OCI-LY7 (cell line): Measurements from ENCODE around the gene WWTR1. TPM values are rescaled to one million over a fixed set of nuclear protein-coding genes. Genes with fewer than 3 reads are reported as not detected.

Source experiments
- BruUV-seq: library from RNA; stranded (reverse); fragments of 400-500 nt; replicated peaks from 2 replicates; lab custom pipeline; 2021; lab: Mats Ljungman, UMichigan
- CTCF ChIA-PET: fragments of 300-600 bp; sonication (Branson Sonifier 250); formaldehyde crosslinking; loops from one replicate; lab custom pipeline; 2022; ENCODE audit warnings: antibody characterized with exemption; ENCODE audit not compliant: unreplicated experiment; lab: Charles Lee
- POLR2A ChIA-PET: fragments of 300-600 bp; sonication (Branson Sonifier 250); formaldehyde crosslinking; loops from one replicate; lab custom pipeline; 2022; ENCODE audit warnings: antibody characterized with exemption; lab: Charles Lee
- DNase-seq: peaks from one replicate; pipeline ENCODE4 v3.0.0-alpha.2; 2015; ENCODE audit warnings: low spot score
- H2AFZ ChIP-seq: fragments of 200-600 bp; sonication (generic), shearing (Covaris generic); 2 replicates; pipeline ENCODE4 v1.6.1; 2014; ENCODE audit warnings: mild to moderate bottlenecking, antibody characterized with exemption, low read length, moderate library complexity
- H3K27ac ChIP-seq: fragments of 200-600 bp; sonication (generic); 2 replicates; pipeline ENCODE4 v1.5.1; 2014; ENCODE audit warnings: mixed run types, low read depth, mild to moderate bottlenecking, moderate library complexity, low read length, inconsistent platforms; ENCODE audit not compliant: poor library complexity, severe bottlenecking
- H3K36me3 ChIP-seq: fragments of 200-600 bp; sonication (generic); 2 replicates; pipeline ENCODE4 v1.6.1; 2014; ENCODE audit warnings: mild to moderate bottlenecking, antibody characterized with exemption, low read length, moderate library complexity, mixed read lengths; ENCODE audit not compliant: insufficient read depth
- H3K4me1 ChIP-seq: fragments of 200-600 bp; sonication (generic); 2 replicates; pipeline ENCODE4 v1.5.1; 2014; ENCODE audit warnings: mild to moderate bottlenecking, low read length; ENCODE audit not compliant: insufficient read depth, poor library complexity, severe bottlenecking
- H3K4me2 ChIP-seq: fragments of 200-600 bp; sonication (generic); 2 replicates; pipeline ENCODE4 v1.6.1; 2014; ENCODE audit warnings: mild to moderate bottlenecking, low read length
- H3K4me3 ChIP-seq: fragments of 200-600 bp; sonication (generic); 2 replicates; pipeline ENCODE4 v1.5.1; 2014; ENCODE audit warnings: mild to moderate bottlenecking, low read depth, low read length; ENCODE audit not compliant: poor library complexity, severe bottlenecking
- H3K79me2 ChIP-seq: fragments of 200-600 bp; sonication (generic); 2 replicates; pipeline ENCODE4 v1.6.1; 2016; ENCODE audit warnings: low read depth, mild to moderate bottlenecking, low read length, moderate library complexity, mixed read lengths; ENCODE audit not compliant: insufficient read depth
- H3K9me2 ChIP-seq: fragments of 200-600 bp; sonication (generic); 2 replicates; pipeline ENCODE4 v1.6.1; 2016; ENCODE audit warnings: mild to moderate bottlenecking, low read length, mixed read lengths; ENCODE audit not compliant: insufficient read depth
- H3K9me3 ChIP-seq: fragments of 200-600 bp; sonication (generic); 2 replicates; pipeline ENCODE4 v1.6.1; 2014; ENCODE audit warnings: mild to moderate bottlenecking, mixed run types, low read length, mixed read lengths
- H4K20me1 ChIP-seq: fragments of 200-600 bp; sonication (generic); 2 replicates; pipeline ENCODE4 v1.6.1; 2014; ENCODE audit warnings: mild to moderate bottlenecking, antibody characterized with exemption, low read length, moderate library complexity, mixed read lengths; ENCODE audit not compliant: insufficient read depth
- EZH2phosphoT487 ChIP-seq: fragments of 200-600 bp; sonication (generic); IDR thresholded peaks from 2 replicates; pipeline ENCODE4 v1.6.1; 2018; ENCODE audit warnings: low read depth, borderline replicate concordance, mild to moderate bottlenecking, mixed run types, antibody characterized with exemption, low read length, moderate library complexity, mixed read lengths
- intact Hi-C: fragments of 100-400 bp; cut with micrococcal nuclease; formaldehyde crosslinking; loops from one replicate; pipeline ENCODE4 v1.10.0; 2022; ENCODE audit not compliant: unreplicated experiment
- total RNA-seq, 2 experiments: library from RNA; depleted of rRNA in 1 of 2; stranded (reverse); fragments of >200 nt in 1 of 2; shearing (Covaris generic) in 1 of 2; gene quantifications; 2 replicates each; pipeline ENCODE4 v1.2.3, GENCODE V29; 2014 to 2022
- TF ChIP-seq, protein P1 (sequence below): fragments of 200-600 bp; sonication (generic); conservative IDR thresholded peaks from 2 replicates; pipeline ENCODE4 v1.5.1; 2014; ENCODE audit warnings: mild to moderate bottlenecking, antibody characterized with exemption, low read length, moderate library complexity, mixed read lengths

Gene WWTR1
- total RNA-seq, 2 experiments from 2014 or later: 0.15 TPM; not detected in 1

DNA sequence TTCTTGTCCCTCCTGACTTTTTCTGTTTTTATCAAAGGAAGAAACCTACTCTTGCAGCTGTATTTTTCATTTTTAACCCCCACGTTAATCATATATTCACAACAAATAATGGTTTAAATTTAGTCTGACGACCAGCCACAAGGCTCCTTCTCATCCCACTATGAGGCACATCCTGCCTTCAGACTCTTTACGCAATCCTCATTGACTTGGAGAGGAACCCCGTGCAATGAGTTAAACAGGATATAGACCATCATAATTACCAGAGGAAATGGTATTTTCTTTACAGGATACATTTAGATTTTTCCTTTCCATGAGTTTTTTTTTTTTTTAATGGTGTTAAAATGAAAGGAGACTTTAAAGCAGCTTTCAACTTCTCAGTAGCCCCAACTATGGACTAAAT is 68.5 kb downstream of the WWTR1 start:
- TF ChIP-seq, protein P1, sequence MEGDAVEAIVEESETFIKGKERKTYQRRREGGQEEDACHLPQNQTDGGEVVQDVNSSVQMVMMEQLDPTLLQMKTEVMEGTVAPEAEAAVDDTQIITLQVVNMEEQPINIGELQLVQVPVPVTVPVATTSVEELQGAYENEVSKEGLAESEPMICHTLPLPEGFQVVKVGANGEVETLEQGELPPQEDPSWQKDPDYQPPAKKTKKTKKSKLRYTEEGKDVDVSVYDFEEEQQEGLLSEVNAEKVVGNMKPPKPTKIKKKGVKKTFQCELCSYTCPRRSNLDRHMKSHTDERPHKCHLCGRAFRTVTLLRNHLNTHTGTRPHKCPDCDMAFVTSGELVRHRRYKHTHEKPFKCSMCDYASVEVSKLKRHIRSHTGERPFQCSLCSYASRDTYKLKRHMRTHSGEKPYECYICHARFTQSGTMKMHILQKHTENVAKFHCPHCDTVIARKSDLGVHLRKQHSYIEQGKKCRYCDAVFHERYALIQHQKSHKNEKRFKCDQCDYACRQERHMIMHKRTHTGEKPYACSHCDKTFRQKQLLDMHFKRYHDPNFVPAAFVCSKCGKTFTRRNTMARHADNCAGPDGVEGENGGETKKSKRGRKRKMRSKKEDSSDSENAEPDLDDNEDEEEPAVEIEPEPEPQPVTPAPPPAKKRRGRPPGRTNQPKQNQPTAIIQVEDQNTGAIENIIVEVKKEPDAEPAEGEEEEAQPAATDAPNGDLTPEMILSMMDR: no peak
- no peak for TF ChIP-seq EZH2phosphoT487
- no TSS peak for BruUV-seq
- DNase-seq: no peak
- ChIA-PET POLR2A (no interaction called here), CTCF (no interaction called here)
- H3K79me2 ChIP-seq: no peaks in the 10 kb centered on the region
- no peak overlapping the region for H3K27ac ChIP-seq
- intact Hi-C loops: no loop called here
- H3K36me3 ChIP-seq: no peaks in the 10 kb centered on the region
- H3K9me2 ChIP-seq: no peaks in the 10 kb centered on the region
- no peak overlapping the region for H3K4me2 ChIP-seq
- no peak overlapping the region for H3K4me3 ChIP-seq
- H4K20me1 ChIP-seq: no peaks in the 10 kb centered on the region
- H3K4me1 ChIP-seq: no peaks in the 10 kb centered on the region
- H2AFZ ChIP-seq: no peak overlapping the region
- no peaks in the 10 kb centered on the region for H3K9me3 ChIP-seq

DNA sequence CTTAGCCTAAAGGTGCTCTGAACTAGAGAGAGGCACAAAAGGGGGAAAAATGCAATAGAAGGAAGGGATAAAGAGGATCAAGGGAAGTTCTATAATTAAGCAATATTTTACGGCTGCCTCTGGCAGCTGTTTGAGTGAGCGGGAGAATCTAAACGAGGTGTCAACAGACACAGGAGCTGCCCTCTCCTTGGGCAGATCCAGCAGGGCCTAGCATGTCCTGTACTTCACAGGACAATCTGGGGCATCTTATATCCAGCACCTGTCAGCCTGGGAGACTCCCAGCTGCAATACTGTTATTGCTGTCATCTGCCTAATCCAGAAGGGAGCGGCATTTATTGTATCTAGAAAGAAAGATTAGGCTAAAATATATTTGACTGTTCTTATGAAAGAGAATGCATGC is 68.9 kb downstream of the WWTR1 start:
- POLR2A ChIA-PET: no interaction called here

DNA sequence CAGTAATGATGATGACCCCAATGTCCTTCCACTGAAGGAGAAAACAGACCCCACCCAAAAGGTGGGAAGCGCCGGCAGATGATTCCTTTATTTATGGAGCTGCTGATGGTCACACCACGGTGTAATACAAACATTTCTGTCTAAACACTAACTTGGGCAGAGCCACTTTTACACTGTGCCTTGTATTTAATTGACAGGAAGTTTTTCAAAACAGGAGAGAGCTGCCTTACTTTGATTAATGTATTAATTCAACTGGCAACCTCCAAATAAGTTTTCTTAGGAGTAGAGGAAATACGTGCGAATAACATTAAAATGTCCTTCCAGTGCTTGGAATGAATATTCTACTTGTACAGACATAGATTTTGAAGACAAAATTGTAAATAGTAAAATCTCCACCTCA is 70.4 kb downstream of the WWTR1 start:
- CTCF ChIA-PET: no interaction called here
- POLR2A ChIA-PET: interaction anchor here (0.5 to 1.1 kb wide), 6 partner anchors 14 to 73 kb away, joined by 3 to 5 read pairs (median 3); no protein-coding TSS in a partner anchor
- Histone ChIP-seq H3K27ac (no peak overlapping the region), H4K20me1 (no peaks in the 10 kb centered on the region), H3K4me3 (no peak overlapping the region), H3K4me2 (no peak overlapping the region), H3K79me2 (no peaks in the 10 kb centered on the region), H3K36me3 (no peaks in the 10 kb centered on the region), H3K9me2 (no peaks in the 10 kb centered on the region), H3K4me1 (no peaks in the 10 kb centered on the region), H3K9me3 (no peaks in the 10 kb centered on the region), H2AFZ (no peak overlapping the region)
- no peak for TF ChIP-seq EZH2phosphoT487
- TF ChIP-seq, protein P1: no peak
- BruUV-seq: no TSS peak
- no peak for DNase-seq
- intact Hi-C loops: no loop called here

More for the DNA sequence above, 68.9 kb downstream of the WWTR1 start:
- H3K9me3 ChIP-seq: no peaks in the 10 kb centered on the region
- CTCF ChIA-PET: no interaction called here
- no peaks in the 10 kb centered on the region for H3K36me3 ChIP-seq
- no TSS peak for BruUV-seq
- H2AFZ ChIP-seq: no peak overlapping the region
- no peak overlapping the region for H3K4me3 ChIP-seq
- H3K9me2 ChIP-seq: no peaks in the 10 kb centered on the region
- intact Hi-C loops: no loop called here
- H4K20me1 ChIP-seq: no peaks in the 10 kb centered on the region
- H3K4me1 ChIP-seq: no peaks in the 10 kb centered on the region
- no peaks in the 10 kb centered on the region for H3K79me2 ChIP-seq
- TF ChIP-seq, protein P1: no peak
- no peak for TF ChIP-seq EZH2phosphoT487
- no peak overlapping the region for H3K27ac ChIP-seq
- no peak for DNase-seq
- no peak overlapping the region for H3K4me2 ChIP-seq
